Mononuclear cell (primary cell): ENCODE results near the gene PNPLA5. TPM values are rescaled to one million over a fixed set of nuclear protein-coding genes. Genes with fewer than 3 reads are reported as not detected.

Experiments used
- H3K27me3 ChIP-seq: 2 replicates; pipeline ENCODE4 v1.6.0; 2011; ENCODE audit warnings: low read length, control low read depth; ENCODE audit not compliant: insufficient read depth
- H3K4me1 ChIP-seq: 2 replicates; pipeline ENCODE4 v1.5.1; 2011; ENCODE audit warnings: mild to moderate bottlenecking, low read length, control low read depth; ENCODE audit not compliant: insufficient read depth
- H3K4me3 ChIP-seq: 2 replicates; pipeline ENCODE4 v1.5.1; 2011; ENCODE audit warnings: mild to moderate bottlenecking, low read length, moderate library complexity
- H3K9me3 ChIP-seq: 2 replicates; pipeline ENCODE4 v1.5.1; 2011; ENCODE audit warnings: low read depth, mild to moderate bottlenecking, control low read depth, low read length
- total RNA-seq: library from RNA; depleted of rRNA; stranded (reverse); fragments of >200 nt; gene quantifications from one replicate; pipeline ENCODE4 v1.2.3, GENCODE V29; 2012

PNPLA5 gene
- total RNA-seq, 1 donor = not detected

DNA sequence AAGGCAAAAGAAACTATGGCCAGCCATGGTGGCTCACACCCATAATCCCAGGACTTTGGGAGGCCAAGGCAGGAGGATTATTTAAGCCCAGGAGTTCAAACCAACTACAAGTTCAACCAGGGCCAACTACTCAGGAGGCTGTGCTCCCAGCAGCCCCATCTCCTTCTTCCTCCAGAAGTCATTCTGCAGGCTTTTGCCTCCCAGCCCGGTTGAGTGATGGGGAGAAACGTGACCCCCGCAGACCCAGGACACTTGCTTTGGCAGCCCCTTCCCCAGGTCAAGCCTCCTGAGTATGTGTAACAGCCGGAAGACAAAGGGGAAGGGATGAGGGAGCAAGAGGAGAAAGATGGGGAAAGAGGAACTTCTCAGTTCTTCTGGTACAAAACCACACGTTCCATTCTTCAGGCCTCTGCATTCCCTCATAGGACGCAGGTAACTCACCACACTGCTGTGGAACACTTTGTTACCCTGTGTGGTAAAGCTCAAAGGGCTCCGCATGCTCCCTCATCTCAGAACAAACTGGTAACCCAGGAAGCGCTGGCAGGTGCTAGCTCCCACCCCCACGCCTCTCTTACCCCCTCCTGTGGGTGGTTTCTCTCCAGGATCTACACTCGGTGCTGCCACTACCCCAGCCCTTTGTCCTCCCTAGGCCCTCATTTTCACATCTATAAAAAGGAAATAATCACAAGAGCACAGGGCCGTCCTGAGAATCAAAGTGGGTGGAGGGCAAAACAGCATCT, 33.5 kb downstream of the PNPLA5 start:
- Histone ChIP-seq H3K27me3 (peaks cover 16% of the 10 kb centered on the region), H3K4me1 (no peaks in the 10 kb centered on the region)

DNA sequence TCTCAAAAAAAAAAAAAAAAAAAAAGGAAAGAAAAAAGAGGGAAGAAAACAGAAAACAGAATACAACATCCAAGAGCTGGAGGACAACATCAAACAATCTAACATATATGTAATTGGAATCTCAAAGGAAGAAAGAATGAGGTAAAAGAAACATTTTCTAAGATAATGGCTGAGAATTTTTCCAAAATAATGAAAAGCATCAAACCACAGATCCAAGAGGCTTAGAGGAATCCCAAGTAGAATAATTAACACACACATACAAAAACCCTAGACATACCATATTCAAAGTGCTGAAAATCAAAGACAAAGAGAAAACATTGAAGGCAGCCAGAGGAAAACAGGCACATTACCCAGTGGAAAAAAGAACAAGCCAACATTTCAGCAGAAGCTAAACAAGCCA, 34.4 kb downstream of the PNPLA5 start:
- Histone ChIP-seq H3K4me3 (no peak overlapping the region), H3K27me3 (peaks cover 7% of the 10 kb centered on the region), H3K4me1 (no peaks in the 10 kb centered on the region), H3K9me3 (no peaks in the 10 kb centered on the region)

More for the DNA sequence above, 33.5 kb downstream of the PNPLA5 start:
- Histone ChIP-seq H3K4me3 (no peak overlapping the region), H3K9me3 (no peaks in the 10 kb centered on the region)

DNA sequence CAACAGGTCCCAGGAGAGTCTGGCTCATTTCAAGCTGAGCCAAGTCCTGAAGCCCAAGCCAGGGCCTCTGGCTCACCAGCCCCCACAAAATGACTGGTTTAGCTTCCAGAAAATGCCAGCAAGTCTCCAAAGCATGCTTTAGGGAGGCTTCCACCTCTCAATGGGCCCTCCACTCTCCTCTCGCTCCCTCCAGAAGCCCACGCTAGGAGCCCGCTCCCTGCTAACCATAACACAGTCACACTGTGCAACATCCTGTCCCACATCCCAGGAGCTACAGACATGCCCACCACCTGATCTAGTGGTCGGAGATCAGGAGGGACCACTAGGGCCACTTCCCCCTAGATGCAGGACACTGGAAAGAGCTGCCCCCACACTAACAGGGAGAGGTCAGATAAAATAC, 36.4 kb downstream of the PNPLA5 start:
- Histone ChIP-seq H3K4me3 (no peak overlapping the region), H3K27me3 (no peaks in the 10 kb centered on the region), H3K4me1 (no peaks in the 10 kb centered on the region)

GRCh38 chr22:43854786-43855271, 37.0 kb downstream of the PNPLA5 start:
- Histone ChIP-seq H3K4me3 (no peak overlapping the region), H3K9me3 (no peaks in the 10 kb centered on the region), H3K27me3 (no peaks in the 10 kb centered on the region), H3K4me1 (no peaks in the 10 kb centered on the region)

More for the DNA sequence above, 36.4 kb downstream of the PNPLA5 start:
- H3K9me3 ChIP-seq = no peaks in the 10 kb centered on the region

DNA sequence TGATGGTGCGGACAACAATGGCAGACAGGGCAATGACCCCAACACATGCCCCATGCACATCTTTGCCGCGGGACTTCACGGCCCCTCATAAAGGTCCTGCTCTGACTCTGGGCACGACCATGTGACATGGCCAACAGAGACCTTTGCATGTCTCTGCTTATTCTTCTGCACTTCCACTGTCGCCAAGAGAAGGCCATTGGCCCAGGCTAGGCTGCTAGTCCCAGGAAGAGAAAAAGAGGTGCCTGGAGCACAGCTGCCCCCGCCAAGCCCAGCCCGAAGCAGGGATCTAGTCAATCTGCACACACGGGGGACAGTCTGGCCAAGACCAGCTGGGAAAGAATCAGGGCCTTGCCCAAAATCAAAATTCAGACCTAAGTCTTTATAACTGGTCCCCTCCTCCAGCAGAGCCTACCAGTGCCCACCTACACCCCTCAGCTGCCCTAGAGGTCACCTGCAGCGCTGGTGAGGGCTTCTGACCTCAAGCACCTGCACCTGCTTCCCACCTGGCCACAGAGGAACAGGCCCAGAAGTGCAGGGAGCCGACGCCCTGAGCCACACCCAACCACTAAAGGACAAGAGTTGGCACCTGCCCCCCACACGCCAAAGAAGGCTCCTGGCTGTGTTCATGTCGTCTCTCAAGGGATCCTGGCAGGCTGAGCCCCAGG, 37.6 kb downstream of the PNPLA5 start:
- Histone ChIP-seq H3K4me3 (no peak overlapping the region), H3K27me3 (no peaks in the 10 kb centered on the region), H3K9me3 (no peaks in the 10 kb centered on the region), H3K4me1 (no peaks in the 10 kb centered on the region)

GRCh38 chr22:43853328-43853931, 38.4 kb downstream of the PNPLA5 start:
- H3K27me3 ChIP-seq = no peaks in the 10 kb centered on the region
- H3K4me1 ChIP-seq = no peaks in the 10 kb centered on the region
- H3K4me3 ChIP-seq = no peak overlapping the region

GRCh38 chr22:43852573-43853327, 39.1 kb downstream of the PNPLA5 start:
- Histone ChIP-seq H3K4me1 (no peaks in the 10 kb centered on the region), H3K9me3 (no peaks in the 10 kb centered on the region), H3K27me3 (no peaks in the 10 kb centered on the region), H3K4me3 (no peak overlapping the region)

More at GRCh38 chr22:43853328-43853931, 38.4 kb downstream of the PNPLA5 start:
- H3K9me3 ChIP-seq = no peaks in the 10 kb centered on the region

- no peaks in the 10 kb centered on the region for H3K4me1 ChIP-seq
- no peaks in the 10 kb centered on the region for H3K27me3 ChIP-seq
- H3K4me3 ChIP-seq = no peak overlapping the region
- H3K9me3 ChIP-seq = no peaks in the 10 kb centered on the region
Measured at GRCh38 chr22:43851979-43852307, 39.9 kb downstream of the PNPLA5 start.

DNA sequence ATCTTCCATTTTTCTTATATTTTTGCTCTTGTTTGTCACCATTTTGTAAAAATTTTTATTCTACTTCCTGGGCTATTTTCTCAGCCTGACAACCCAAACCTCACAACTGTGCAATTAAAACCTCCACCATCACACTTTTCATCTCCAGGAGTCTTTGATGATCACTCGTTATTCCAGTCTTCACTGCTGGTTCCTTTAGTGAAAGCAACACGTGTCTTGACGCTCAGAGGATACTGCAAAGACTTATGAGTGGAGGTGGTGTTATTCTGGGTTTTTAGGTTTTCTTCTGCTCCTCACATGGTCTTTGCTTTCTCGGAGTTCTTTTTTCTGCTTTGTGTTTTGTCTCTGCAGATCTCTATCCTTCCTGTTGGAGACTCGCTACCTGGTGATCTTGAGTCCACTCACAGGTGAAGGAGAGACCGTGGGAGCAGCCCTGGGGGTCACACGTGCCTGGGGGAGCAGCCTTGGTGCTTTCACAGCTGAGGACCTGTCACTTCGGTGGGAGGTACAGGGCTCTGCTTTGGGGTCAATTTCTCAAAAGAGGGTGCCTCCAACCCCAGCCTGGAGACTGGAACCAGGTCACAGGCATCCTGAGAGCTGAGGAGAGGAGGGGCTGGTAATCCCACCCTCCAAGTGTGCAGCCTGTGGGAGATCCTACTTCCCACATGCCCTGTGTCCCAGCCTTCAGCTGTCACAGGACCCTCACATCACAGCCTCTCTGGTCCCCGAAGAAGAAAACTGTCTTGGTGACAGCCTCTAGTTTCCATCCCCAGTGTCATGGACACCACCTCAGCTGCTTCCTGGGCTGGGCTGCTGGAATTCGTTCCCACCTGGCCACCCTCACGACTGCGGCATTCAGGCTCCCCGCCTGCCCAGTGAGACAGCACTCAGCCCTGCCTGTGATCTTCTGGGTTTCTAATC, 40.5 kb downstream of the PNPLA5 start:
- Histone ChIP-seq H3K9me3 (no peaks in the 10 kb centered on the region), H3K27me3 (no peaks in the 10 kb centered on the region)

DNA sequence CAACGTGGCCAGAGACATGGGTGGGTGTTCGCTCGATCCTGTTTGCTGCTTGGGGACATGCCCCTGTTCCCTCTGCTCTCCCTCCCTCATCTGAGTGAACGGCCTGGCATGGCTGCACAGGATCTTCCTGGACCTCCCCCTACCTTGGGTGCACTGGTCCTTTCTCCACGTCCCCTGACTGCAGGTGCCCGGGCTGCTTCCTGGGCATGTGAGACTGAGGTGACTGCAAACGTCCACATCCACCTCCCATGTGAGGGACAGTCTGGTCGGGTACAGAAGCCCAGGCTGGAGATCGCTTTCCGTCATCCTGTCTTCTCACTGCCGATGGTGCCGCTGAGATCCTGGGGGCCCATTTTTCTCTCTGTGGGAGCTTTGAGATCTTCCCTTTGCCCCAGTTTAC, 41.3 kb downstream of the PNPLA5 start:
- Histone ChIP-seq H3K27me3 (no peaks in the 10 kb centered on the region), H3K4me1 (no peaks in the 10 kb centered on the region), H3K4me3 (no peak overlapping the region), H3K9me3 (no peaks in the 10 kb centered on the region)

More for the DNA sequence above, 40.5 kb downstream of the PNPLA5 start:
- no peaks in the 10 kb centered on the region for H3K4me1 ChIP-seq
- H3K4me3 ChIP-seq = no peak overlapping the region

DNA sequence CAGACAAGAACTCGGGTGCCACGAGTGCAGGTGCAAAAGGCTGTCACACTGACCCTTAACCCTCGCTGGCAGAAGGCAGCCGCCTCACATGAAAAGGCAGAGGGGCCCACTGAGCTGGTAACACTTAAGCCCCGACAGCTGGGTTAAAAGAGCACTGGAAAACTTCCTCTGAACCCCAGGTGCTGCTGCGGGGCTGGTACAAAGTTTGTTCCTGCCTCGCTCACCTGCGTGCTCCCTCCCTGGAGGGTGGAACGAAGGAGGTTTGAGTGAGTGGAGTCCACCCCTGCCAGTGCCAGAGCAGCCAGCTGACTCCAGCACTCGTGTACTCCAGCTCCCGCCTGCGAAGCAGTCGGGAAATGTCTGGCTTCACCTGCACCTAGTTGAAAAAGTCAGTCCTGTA, 42.1 kb downstream of the PNPLA5 start:
- Histone ChIP-seq H3K4me1 (no peaks in the 10 kb centered on the region), H3K27me3 (no peaks in the 10 kb centered on the region), H3K4me3 (no peak overlapping the region), H3K9me3 (no peaks in the 10 kb centered on the region)

DNA sequence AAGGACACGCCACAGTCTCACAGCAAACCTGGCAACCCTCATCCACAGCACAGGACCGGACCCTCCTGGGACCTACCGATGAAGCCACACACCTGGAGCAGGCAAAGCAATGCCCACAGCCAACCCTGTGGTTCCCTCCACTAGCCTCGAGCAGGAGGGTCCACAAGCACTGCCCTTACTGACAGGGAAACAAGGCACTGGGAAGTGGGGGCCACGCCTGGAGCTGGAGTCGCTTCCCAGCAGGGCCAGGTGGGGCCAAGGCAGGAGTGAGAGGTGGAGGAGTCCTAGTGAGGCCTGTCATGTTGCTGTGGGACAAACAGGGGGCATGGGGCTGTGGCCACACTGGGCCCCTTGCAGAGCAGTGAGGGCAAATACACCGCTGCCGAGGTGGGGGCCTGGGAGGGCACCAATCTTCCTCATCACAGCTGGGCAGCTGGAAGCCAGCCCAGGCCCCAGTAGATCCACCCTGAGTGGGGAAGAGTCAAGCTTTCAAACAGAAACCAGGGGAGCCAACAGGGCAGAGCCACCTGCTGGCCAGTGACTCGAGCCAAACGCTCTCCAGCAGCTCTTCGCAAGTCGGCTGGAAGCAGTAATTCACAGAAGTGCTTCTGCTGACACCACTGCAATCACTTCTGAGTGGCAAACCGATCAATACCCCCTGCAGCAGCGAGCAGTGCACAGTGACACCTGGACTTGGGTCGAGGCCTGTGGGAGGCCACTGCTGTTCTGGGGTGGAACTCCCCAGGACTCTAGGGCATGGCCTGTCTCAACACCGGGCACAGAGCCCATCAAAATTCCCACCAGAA, 43.2 kb downstream of the PNPLA5 start:
- Histone ChIP-seq H3K9me3 (no peaks in the 10 kb centered on the region), H3K4me3 (no peak overlapping the region), H3K27me3 (no peaks in the 10 kb centered on the region), H3K4me1 (no peaks in the 10 kb centered on the region)

DNA sequence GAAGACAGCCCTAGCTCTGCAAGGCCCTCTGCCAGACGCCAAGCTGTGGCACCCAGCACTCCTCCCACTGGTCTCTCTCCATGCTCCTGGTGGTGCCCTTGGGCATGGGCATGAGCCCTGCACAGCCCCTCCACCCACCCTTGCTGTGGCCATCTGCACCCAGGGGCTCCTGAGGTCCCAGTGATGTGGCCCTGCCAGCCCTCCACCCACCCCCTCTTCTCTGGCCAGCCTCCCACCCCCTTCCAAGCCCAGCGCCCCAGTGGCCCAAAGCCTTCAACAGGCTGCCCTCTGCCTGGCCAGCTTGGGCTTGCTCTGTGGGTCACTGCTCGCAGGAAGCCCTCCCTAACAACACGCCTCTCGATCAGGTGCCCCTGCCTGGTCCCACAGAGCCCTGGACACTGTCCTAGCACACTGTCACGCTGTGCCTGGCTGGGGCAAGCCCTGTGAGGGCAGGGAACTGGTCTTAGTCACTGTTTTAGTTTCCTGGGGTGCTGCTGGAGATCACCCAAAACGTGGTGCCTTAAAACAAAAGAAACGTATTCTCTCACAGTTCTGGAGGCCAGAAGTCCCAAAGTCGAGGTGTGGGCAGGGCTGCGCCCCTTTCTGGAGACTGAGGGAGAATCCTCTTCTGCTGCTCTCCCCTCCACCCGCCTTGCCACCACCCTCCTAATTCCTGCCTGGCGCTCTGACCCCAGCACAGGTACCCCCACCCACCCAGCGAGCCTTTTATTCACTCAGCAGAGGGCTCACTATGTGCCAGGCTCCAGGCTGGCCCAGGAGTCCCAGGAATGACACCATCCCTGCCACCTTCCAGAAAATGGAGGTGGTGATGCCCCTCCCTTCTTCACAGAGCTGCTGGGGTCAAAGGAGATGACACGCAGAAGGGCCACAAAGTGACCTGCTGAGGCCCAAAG, 44.2 kb downstream of the PNPLA5 start:
- Histone ChIP-seq H3K9me3 (no peaks in the 10 kb centered on the region), H3K4me1 (no peaks in the 10 kb centered on the region), H3K4me3 (no peak overlapping the region), H3K27me3 (no peaks in the 10 kb centered on the region)
